ENCODE results near the gene PMEL. TPM values are rescaled to one million over a fixed set of nuclear protein-coding genes. Genes with fewer than 3 reads are reported as not detected.

The PMEL gene
- total and polyA plus RNA-seq, 7 donors, result 0.71 to 1.8 (median 1.3) TPM; not detected in 2

DNA sequence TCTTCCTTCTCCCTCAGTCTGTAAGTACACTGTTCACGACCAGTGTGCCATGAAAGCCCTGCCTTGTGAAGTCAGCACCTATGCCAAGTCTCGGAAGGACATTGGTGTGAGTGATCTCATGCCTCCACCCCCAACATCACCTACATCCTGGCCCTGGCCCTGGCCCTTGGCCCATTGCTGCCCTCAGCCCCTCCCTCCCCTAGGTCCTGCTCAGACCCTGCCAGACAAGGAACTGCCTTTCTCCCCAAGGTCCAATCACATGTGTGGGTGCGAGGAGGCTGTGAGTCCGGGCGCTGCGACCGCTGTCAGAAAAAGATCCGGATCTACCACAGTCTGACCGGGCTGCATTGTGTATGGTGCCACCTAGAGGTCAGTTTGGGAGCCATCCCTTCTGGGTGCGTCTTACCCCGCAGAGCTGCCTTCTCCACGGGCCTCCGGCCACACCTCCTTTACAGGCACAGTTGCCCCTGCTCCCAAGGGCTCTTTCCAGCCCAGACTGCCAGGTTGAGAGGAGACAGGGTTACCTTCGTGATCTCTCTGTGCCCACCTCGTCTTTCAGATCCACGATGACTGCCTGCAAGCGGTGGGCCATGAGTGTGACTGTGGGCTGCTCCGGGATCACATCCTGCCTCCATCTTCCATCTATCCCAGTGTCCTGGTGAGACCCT is 25.6 kb downstream of the PMEL start:
- Histone ChIP-seq H3K4me3 (peak overlapping the region in 3 of 4 donors; percentile 10 to 19 (median 19)), H3K27ac (peak overlapping the region; percentile 14 to 59 (median 54)), H3K27me3 (no peaks in the 10 kb centered on the region), H3K9me3 (no peaks in the 10 kb centered on the region), H3K4me1 (peaks cover 0 to 12% (median 7%) of the 10 kb centered on the region in 4 donors), H3K36me3 (peaks cover 0 to 24% (median 2%) of the 10 kb centered on the region in 4 donors)
- TF ChIP-seq, protein P1, sequence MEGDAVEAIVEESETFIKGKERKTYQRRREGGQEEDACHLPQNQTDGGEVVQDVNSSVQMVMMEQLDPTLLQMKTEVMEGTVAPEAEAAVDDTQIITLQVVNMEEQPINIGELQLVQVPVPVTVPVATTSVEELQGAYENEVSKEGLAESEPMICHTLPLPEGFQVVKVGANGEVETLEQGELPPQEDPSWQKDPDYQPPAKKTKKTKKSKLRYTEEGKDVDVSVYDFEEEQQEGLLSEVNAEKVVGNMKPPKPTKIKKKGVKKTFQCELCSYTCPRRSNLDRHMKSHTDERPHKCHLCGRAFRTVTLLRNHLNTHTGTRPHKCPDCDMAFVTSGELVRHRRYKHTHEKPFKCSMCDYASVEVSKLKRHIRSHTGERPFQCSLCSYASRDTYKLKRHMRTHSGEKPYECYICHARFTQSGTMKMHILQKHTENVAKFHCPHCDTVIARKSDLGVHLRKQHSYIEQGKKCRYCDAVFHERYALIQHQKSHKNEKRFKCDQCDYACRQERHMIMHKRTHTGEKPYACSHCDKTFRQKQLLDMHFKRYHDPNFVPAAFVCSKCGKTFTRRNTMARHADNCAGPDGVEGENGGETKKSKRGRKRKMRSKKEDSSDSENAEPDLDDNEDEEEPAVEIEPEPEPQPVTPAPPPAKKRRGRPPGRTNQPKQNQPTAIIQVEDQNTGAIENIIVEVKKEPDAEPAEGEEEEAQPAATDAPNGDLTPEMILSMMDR (IDR thresholded peaks at IDR 0.05), result peak; percentile 78 to 90 (median 84)
- no peak for TF ChIP-seq POLR2A (IDR thresholded peaks at IDR 0.05)
- intact Hi-C loops (cut with DNase I), result loop anchor here (1.0 kb wide), 1 partner anchor 201 kb away; no protein-coding TSS in a partner anchor
- 13 to 18% methylated on average over 18 of the region's 18 CpGs for WGBS, 2 donors
- DNase-seq, result peak; percentile 93

DNA sequence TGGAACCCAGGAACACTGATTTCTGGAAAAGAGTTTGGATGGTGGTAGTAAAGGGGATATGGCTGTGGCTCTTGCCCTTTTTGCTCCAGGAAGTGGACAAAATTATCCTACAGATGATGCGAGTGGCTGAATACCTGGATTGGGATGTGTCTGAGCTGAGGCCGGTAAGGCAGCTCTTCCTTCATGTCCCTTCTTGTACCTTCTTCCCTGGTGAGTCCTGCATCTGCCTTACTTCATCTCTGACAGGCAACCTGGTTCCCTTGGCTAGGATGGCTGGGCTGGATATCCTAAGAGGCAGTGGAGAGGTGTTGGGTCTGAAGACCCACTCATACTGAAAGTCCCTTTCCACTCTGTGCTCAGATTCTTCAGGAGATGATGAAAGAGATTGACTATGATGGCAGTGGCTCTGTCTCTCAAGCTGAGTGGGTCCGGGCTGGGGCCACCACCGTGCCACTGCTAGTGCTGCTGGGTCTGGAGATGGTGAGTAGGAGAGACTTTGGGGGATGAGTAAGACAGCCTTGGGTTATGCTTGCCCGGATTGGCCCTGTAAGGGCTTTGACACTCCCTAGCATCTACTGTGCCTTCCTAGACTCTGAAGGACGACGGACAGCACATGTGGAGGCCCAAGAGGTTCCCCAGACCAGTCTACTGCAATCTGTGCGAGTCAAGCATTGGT is 26.9 kb downstream of the PMEL start:
- TF ChIP-seq, protein P1 (IDR thresholded peaks at IDR 0.05), result no peak
- no peak for TF ChIP-seq POLR2A (IDR thresholded peaks at IDR 0.05)
- TF ChIP-seq POLR2AphosphoS5 (IDR thresholded peaks at IDR 0.05), result no peak
- TF ChIP-seq EP300 (IDR thresholded peaks at IDR 0.05), result no peak
- H3K4me3 ChIP-seq, result no peak overlapping the region
- peaks cover 0 to 16% (median 2%) of the 10 kb centered on the region in 4 donors for H3K36me3 ChIP-seq
- H3K4me1 ChIP-seq, result peaks cover 0 to 13% (median 7%) of the 10 kb centered on the region in 4 donors
- H3K9me3 ChIP-seq, result no peaks in the 10 kb centered on the region
- no peaks in the 10 kb centered on the region for H3K27me3 ChIP-seq
- intact Hi-C loops (cut with DNase I), result no loop called here
- WGBS, 2 donors, result 91 to 95% methylated on average over 8 of the region's 8 CpGs
- no peak overlapping the region for H3K27ac ChIP-seq
- DNase-seq, result no peak

DNA sequence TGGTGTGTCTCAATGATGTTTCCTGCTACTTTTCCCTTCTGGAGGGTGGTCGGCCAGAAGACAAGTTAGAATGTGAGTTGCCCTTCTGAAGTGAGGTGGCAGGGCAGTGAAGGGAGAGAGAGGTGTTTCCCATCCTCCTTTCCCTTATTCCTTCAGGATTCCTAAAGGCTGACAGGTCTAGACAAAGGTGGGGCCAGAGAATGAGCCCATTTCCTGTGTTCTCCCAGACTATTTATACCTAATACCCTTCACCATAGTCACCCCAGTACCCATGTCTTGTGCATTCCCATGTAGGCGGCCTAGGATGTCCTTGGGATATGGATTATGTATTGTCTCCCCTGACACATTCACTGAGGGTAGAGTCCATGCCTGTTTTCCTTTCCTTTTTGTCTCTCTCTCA is 27.9 kb downstream of the PMEL start:
- 87 to 95% methylated on average over 2 of the region's 2 CpGs for WGBS, 2 donors
- TF ChIP-seq POLR2A (IDR thresholded peaks at IDR 0.05) (no peak), EP300 (IDR thresholded peaks at IDR 0.05) (no peak), POLR2AphosphoS5 (IDR thresholded peaks at IDR 0.05) (no peak)
- TF ChIP-seq, protein P1 (IDR thresholded peaks at IDR 0.05), result no peak
- DNase-seq, result no peak
- intact Hi-C loops (cut with DNase I), result no loop called here
- Histone ChIP-seq H3K27me3 (no peaks in the 10 kb centered on the region), H3K4me3 (no peak overlapping the region), H3K36me3 (peaks cover 0 to 7% (median 2%) of the 10 kb centered on the region in 4 donors), H3K4me1 (peaks cover 0 to 13% (median 12%) of the 10 kb centered on the region in 4 donors), H3K27ac (no peak overlapping the region), H3K9me3 (no peaks in the 10 kb centered on the region)

DNA sequence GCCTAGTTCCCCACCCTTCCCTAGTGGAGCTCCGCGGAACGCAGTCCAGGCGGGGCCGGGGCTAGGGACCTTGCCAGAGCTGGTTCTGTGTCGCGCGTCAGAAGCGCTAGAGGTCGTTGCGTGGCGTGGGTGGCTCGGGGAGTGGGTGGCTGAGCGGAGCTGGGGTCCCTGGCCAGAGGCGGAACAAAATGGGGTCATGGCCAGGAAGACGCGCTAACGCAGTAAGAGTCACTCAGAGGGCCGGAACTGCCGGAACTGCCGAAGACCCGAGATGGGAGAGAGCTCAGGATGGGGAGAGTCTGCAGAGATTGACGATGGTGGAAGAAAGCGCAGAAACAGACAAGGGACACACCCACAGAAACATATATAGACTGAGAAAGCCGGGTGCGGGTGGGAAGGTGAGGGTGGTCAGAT is 30.1 kb downstream of the PMEL start:
- H3K36me3 ChIP-seq, result peaks cover 0 to 3% (median 0%) of the 10 kb centered on the region in 4 donors
- peak; percentile 78 for DNase-seq
- H3K4me1 ChIP-seq, result peaks cover 0 to 30% (median 28%) of the 10 kb centered on the region in 4 donors
- H3K4me3 ChIP-seq, result peak overlapping the region in 3 of 4 donors; percentile 17 to 41 (median 17)
- intact Hi-C loops (cut with DNase I), result no loop called here
- 60 to 87% methylated on average over 26 of the region's 26 CpGs for WGBS, 2 donors
- peak overlapping the region; percentile 27 to 61 (median 36) for H3K27ac ChIP-seq
- H3K9me3 ChIP-seq, result no peaks in the 10 kb centered on the region
- H3K27me3 ChIP-seq, result no peaks in the 10 kb centered on the region
- TF ChIP-seq POLR2A (IDR thresholded peaks at IDR 0.05) (no peak), POLR2AphosphoS5 (IDR thresholded peaks at IDR 0.05) (peak in 1 of 4 donors; percentile 30)

DNA sequence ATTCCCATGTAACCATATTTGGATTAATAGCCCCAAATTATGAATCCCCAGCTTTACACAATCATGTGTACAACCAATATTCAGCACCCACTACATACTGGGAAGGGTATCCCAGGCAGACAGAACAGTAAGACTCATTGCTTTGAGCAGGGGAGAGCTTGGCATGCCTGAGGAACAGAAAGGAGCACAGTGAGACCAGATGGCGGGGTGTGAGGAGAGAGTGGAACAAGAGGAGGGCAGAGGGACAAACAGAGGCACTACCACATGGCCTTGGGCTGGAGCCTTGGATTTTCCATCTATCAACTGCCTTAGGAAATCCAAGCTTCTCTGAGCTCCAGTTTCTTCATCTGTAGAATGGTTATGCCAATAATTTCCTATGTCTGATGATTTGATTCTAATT is 31.1 kb downstream of the PMEL start:
- intact Hi-C loops (cut with DNase I), result no loop called here
- Histone ChIP-seq H3K9me3 (no peaks in the 10 kb centered on the region), H3K4me1 (peaks cover 0 to 34% (median 24%) of the 10 kb centered on the region in 4 donors), H3K36me3 (peaks cover 0 to 3% (median 0%) of the 10 kb centered on the region in 4 donors), H3K27me3 (no peaks in the 10 kb centered on the region), H3K27ac (no peak overlapping the region), H3K4me3 (no peak overlapping the region)
- no peak for DNase-seq
- WGBS, 2 donors, result 82 to 96% methylated on average over 1 of the region's 1 CpG
- no peak for TF ChIP-seq EP300 (IDR thresholded peaks at IDR 0.05)
- TF ChIP-seq POLR2AphosphoS5 (IDR thresholded peaks at IDR 0.05), result no peak
- TF ChIP-seq, protein P1 (IDR thresholded peaks at IDR 0.05), result no peak
- no peak for TF ChIP-seq POLR2A (IDR thresholded peaks at IDR 0.05)
